ENCODE measurements around the gene TRAP1.

Gene TRAP1

GRCh38 chr16:3732171-3732570 lies 14.8 kb upstream of the TRAP1 start:
- no peak for TF ChIP-seq CTCF (IDR thresholded peaks at IDR 0.05; ENCODE audit: insufficient read depth, missing control alignments)
- DNase-seq (ENCODE audit: insufficient read length, low spot score) (no peak), FAIRE-seq (no peak)

GRCh38 chr16:3731126-3731935 lies 14.0 kb upstream of the TRAP1 start:
- no peak for FAIRE-seq
- no peak for TF ChIP-seq CTCF (IDR thresholded peaks at IDR 0.05; ENCODE audit: insufficient read depth, missing control alignments)
- no peak for DNase-seq (ENCODE audit: insufficient read length, low spot score)

GRCh38 chr16:3730161-3731125 lies 13.1 kb upstream of the TRAP1 start:
- TF ChIP-seq CTCF (IDR thresholded peaks at IDR 0.05; ENCODE audit: insufficient read depth, missing control alignments): no peak
- FAIRE-seq (no peak), DNase-seq (ENCODE audit: insufficient read length, low spot score) (no peak)

- no peak for DNase-seq (ENCODE audit: insufficient read length, low spot score)
- no peak for TF ChIP-seq CTCF (IDR thresholded peaks at IDR 0.05; ENCODE audit: insufficient read depth, missing control alignments)
- FAIRE-seq: no peak
Measured at GRCh38 chr16:3729161-3730112, 12.1 kb upstream of the TRAP1 start.

GRCh38 chr16:3728424-3729160 lies 11.3 kb upstream of the TRAP1 start:
- TF ChIP-seq CTCF (IDR thresholded peaks at IDR 0.05; ENCODE audit: insufficient read depth, missing control alignments): no peak
- FAIRE-seq: no peak
- no peak for DNase-seq (ENCODE audit: insufficient read length, low spot score)

GRCh38 chr16:3727806-3728381 lies 10.6 kb upstream of the TRAP1 start:
- no peak for DNase-seq (ENCODE audit: insufficient read length, low spot score)
- FAIRE-seq: no peak
- TF ChIP-seq CTCF (IDR thresholded peaks at IDR 0.05; ENCODE audit: insufficient read depth, missing control alignments): no peak
